CD4-positive, alpha-beta T cell treated with Interleukin-6 for 4 hours (primary cell): ENCODE measurements around the gene MARCHF7.
A peak's percentile ranks its signal among the peaks of the same experiment; 100 is the strongest.
"Not testable (repeated sequence)": the region's sequence is repeated elsewhere in the genome, so short reads cannot be mapped to it uniquely, and the experiment has no call there.

Experiments
- DNase-seq: peaks from one replicate; pipeline ENCODE4 v3.0.0-alpha.2; 2020; ENCODE audit warnings: mixed read lengths

The MARCHF7 gene

GRCh38 chr2:159712143-159712928 is at the start of gene MARCHF7:
Gene MARCHF7, plus strand, starts transcription at chr2:159712506. Its CDS starts 16,517 bp downstream, at chr2:159729023.
- DNase-seq: peak; percentile 96

DNA sequence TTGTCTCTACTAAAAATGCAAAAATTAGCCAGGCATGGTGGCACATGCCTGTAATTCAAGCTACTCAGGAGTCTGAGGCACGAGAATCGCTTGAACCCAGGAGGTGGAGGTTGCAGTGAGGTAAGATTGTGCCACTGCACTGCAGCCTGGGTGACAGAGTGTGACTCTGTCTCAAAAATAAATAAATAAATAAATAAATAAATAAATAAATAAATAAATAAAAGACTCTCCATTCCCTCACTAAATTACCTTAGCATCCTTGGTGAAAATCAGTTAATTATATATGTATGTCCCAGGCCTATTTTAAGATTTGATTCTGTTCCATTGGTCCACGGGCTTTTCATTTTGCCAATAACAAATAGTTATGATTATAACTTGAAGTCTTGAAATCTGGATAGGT is 44.9 kb upstream of the MARCHF7 start:
- not testable (repeated sequence) for DNase-seq

GRCh38 chr2:159671047-159671446 is 41.3 kb upstream of the MARCHF7 start:
- no peak for DNase-seq

DNA sequence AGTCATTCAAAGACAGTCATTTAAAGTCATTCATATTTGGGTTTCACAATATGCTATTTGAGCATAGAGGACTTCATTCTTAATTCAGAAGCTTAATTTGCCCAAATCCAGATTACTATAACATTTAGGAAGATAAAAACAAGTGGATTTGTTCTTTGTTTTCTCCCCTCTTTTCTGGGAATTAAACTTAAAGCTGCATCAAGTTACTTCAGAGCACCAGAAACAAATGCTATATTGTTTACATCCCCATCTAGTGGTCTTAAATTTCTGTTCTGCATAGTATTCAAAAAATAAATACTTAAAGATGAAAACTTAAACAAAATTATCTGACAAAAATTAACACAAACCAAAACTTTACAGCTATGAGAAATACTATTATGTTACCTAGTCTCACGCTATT is 34.7 kb upstream of the MARCHF7 start:
- DNase-seq: no peak

DNA sequence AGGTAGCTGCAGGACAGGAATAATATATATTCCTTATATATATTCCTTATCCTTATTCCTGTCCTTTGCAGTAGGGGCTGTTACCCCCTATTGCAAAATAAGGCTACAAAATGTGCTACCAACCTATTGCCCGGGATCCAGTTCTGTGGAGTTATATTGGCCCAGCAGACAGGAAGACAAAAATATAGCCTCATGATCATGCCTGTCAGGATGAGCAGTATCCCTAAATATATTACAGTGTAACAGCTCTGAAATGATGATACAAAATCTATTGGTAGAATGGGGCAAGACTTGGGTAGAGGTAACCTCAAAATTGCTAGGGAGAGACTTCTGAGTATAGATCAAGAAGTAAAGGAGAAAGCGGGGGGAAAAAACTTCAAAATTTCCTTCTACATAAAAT is 31.6 kb upstream of the MARCHF7 start:
- no peak for DNase-seq

GRCh38 chr2:159683817-159684216 is 28.5 kb upstream of the MARCHF7 start:
- DNase-seq: no peak

DNA sequence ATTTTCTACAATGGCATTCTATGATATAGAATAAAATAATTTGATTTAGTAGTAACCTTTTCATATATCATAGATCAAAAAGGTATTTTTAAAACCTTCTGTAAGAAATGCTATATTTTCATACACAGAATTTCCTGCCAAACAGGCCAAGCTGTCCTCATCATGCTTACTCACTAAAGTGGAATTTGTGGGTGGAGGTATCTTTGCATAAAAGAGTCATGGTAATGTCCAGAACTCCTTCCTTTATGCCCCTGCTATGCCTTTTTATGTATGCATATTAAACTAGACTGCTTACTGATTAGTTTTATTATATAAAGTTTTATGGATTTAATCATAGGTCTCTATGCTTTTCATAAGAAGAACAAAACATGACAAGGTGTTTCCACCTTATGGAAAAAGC is 27.5 kb upstream of the MARCHF7 start:
- DNase-seq: no peak

GRCh38 chr2:159694500-159695040 is 17.7 kb upstream of the MARCHF7 start:
- no peak for DNase-seq

DNA sequence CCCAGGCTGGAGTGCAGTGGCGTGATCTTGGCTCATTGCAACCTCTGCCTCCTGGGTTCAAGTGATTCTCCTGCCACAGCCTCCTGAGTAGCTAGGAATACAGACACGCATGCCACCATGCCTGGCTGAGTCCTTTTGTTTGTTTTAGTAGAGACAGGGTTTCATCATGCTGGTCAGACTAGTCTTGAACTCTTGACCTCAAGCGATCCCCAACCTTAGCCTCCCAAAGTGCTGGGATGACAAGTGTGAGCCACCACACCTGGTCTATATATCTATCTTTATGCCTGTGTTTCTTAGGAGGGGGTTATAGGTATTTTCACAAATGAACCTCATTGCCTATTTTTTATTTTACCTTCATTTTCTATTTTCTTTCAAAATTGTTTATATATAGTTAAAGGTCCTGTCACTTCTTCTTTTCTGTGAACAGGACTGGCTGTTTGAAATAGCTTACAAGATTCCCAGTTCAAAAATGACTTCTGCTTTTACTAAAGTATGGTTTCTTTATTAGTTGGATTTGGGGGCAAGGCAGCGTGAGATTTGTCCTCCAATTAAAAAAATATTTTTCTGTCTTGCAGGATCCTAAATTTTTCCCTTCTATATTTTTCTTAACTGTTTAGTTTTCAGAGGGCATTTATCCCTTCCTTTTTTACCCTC is 16.4 kb upstream of the MARCHF7 start:
- no peak for DNase-seq

- no peak for DNase-seq
Observed at GRCh38 chr2:159703491-159703890, 8.8 kb upstream of the MARCHF7 start.

DNA sequence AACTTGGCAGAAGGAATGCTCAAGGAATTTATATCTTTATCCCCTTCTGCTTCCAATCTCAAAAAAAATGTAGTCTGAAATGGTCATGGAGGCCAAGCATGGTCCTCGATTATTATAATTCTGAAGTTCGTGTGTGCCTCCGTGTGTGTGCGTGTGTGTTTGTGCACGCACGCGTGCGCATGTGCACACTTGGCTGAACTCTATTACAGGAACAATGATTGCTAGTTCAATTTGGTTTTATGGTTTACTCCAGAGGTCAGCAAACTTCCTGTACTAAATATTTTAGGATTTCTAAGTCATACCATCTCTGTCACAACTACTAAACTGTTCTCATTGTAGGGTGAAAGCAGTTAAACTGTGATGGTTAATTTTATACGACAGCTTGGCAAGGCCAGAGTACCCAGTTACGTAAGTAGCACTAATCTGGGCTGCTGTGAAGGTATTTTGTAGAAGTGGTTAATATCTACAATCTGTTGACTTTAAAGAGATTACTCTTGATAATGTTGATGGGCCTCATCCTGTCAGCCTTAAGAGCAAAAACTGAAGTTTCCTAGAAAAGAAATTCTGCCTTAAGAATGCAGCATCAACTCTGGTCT is 5.8 kb upstream of the MARCHF7 start:
- no peak for DNase-seq

DNA sequence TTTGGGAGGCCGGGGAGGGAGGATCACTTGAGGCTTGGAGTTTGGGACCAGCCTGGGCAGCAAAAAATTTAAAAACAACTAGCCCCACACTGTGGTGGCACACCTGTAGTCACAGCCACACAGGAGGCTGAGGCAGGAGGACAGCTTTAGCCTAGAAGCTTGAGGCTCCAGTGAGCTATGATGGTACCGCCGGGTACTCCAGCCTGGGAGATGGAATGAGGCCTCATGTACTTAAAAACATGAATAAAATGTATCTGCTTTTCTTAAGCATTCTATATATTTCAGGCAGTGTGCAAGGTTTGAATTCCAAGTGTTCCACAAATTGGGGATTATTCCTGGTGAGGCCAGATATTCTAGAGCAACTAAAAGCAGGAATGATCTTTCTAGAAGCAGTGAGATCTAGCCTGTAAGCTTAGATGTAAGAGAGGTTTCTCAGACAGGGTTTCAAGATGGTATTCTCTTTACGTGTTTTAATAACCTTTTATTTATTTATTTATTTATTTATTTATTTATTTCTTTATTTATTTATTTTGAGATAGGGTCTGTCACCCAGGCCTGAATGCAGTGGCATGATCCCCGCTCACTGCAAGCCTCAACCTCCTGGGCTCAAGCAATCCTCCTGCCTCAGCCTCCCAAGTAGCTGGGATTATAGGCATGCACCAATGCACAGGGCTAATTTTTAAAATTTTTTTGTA is 4.1 kb upstream of the MARCHF7 start:
- no peak for DNase-seq

DNA sequence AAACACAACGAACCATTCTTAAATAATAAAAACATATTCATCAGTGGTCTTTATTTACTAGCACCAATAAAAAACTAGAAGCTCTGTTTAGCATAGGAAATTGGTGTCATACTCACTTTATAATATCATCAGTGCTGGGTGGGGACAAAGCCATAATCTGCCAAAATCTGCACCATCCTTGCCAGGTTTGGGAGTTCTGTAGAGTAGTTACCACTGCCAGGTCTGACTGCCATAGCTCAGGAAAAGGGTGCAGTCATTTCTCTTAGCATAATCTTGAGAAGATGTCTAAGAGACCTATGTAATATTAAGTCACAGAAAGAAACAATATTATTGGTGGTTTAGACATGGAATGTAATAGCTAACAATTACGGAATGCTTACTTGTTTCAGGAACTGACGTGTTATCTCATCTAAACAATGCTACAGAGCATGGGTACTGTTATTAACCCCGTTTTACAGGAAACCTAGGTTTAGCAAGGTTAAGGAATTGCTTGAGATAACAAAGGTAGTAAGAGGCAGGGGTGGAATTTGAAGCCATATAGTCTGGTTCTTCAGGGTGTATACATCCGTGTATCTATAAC is 1.6 kb upstream of the MARCHF7 start:
- DNase-seq: no peak

- DNase-seq: no peak
Observed at GRCh38 chr2:159711562-159712142, 654 bp upstream of the MARCHF7 start.

GRCh38 chr2:159712929-159713420 is 669 bp downstream of the MARCHF7 start:
- DNase-seq: no peak

GRCh38 chr2:159713631-159714246 is 1.4 kb downstream of the MARCHF7 start:
- no peak for DNase-seq

- DNase-seq: no peak
Observed at GRCh38 chr2:159714247-159714930, 2.1 kb downstream of the MARCHF7 start.

GRCh38 chr2:159715451-159715850 is 3.1 kb downstream of the MARCHF7 start:
- no peak for DNase-seq

DNA sequence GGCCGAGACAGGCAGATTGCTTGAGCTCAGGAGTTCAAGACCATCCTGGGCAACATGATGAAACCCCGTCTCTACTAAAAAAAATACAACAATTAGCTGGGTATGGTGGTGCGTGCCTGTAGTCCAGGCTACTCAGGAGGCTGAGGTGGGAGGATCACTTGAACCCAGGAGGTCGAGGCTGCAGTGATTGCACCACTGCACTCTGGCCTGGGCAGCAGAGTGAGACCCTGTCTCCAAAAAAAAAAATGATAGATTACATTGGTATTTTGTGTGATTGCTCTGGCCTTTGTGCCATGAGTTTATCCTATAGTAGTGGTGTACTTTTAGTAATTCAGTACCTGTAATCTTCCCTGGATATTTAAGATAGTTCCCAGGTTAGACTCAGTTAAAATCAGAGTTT is 4.1 kb downstream of the MARCHF7 start:
- not testable (repeated sequence) for DNase-seq

DNA sequence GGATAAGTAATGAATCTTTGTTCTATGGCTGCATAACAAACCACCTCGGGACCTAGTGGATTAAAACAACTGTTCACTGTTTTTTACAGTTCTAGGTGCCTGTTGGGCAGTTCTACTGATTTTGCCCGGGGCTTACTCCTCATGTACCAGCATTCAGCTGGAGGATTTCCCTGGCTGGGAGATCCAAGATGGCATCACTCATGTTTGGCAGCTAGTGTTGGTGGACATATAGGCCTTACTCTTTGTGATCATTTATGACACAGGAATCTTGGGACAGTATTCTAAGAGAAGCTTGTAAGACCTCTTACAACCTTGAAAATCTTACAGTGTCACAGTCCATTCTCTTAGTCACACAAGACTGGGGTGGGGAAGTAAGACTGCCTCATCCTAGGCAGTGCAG is 4.6 kb downstream of the MARCHF7 start:
- no peak for DNase-seq

DNA sequence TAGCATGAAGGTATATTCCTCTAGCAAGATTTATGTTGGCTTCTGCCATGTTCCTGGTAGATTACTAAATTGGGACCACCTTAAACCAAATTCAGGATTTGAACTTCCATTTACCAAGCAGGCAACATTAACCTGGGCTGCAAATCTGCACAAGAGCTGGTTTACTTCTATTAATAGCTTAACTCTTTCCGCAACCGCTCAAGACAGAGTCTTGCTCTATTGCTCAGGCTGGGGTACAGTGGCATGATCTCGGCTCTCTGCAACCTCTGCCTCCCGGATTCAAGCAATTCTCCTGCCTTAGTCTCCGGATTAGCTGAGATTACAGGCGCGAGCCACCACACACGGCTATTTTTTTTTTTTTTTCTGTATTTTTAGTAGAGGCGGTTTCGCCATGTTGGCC is 8.4 kb downstream of the MARCHF7 start:
- DNase-seq: no peak
